Measurements from ENCODE around the gene PAM16.

Gene PAM16

DNA sequence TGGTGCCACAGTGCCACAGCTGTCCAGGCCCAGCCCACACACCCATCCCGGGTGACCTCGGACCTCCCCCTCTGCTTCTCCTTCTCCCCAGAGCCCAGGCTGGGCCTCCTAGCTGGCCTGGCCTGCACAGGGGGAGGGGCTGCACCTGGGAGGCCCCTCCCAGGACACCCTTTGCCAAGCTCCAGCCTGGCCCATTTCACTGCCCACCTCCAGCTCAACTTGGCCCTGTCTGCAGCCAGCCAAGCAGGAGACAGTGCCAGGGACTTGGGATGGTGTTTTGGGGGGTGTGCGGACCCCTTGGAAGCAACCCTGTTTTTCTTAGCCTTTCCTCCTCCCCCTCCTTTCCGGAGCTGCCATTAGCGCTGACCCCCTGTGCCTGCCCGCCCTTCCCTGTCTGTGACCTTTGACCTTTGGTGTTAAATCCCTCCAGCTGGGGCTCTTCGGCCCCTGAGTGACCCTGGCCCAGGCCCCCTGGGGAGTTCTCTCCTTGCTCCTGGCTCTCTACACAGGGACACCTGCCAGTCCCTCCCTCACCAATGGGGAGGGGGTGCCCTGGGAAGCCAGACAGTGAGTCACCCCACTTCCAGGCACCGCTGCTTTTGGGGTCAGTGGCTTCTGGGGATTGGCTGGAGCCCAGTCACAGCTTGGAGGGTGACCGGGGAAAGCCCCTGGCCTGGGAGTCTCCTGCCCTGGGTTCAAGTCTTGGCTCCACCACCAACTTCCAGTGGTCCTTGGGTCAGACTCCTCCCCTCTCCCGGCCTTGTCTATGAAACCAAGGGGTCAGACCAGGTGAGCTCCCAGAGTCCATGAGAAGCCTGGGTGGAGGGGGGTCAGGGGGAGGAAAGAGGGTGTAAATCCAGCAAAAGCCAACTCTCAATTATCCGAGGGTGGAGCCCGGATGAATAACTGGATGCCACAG, 33.3 kb downstream of the PAM16 start:
- peak overlapping the region; percentile 84 for H3K4me3 ChIP-seq (ENCODE audit: low read depth, low read length)
- TF ChIP-seq CTCF (IDR thresholded peaks at IDR 0.05; ENCODE audit: low read depth, low read length) = no peak

GRCh38 chr16:4316864-4317531, 34.1 kb downstream of the PAM16 start:
- H3K4me3 ChIP-seq (ENCODE audit: low read depth, low read length) = peak overlapping the region; percentile 84
- no peak for TF ChIP-seq CTCF (IDR thresholded peaks at IDR 0.05; ENCODE audit: low read depth, low read length)

GRCh38 chr16:4316108-4316863, 34.8 kb downstream of the PAM16 start:
- TF ChIP-seq CTCF (IDR thresholded peaks at IDR 0.05; ENCODE audit: low read depth, low read length) = no peak
- H3K4me3 ChIP-seq (ENCODE audit: low read depth, low read length) = peak overlapping the region; percentile 84

GRCh38 chr16:4315186-4316107, 35.7 kb downstream of the PAM16 start, which contains the start of gene GLIS2:
Gene GLIS2 (plus strand): TSS chr16:4316067. CDS start chr16:4332281, 16,214 bp downstream.
- peak within 1 kb of the TSS; percentile 84 for H3K4me3 ChIP-seq (ENCODE audit: low read depth, low read length)
- TF ChIP-seq CTCF (IDR thresholded peaks at IDR 0.05; ENCODE audit: low read depth, low read length) = no peak

GRCh38 chr16:4314532-4315185, 36.5 kb downstream of the PAM16 start:
- TF ChIP-seq CTCF (IDR thresholded peaks at IDR 0.05; ENCODE audit: low read depth, low read length) = no peak
- H3K4me3 ChIP-seq (ENCODE audit: low read depth, low read length) = peak overlapping the region; percentile 67
